SK-N-MC (cell line): ENCODE data around the gene SLC17A5.

Source experiments
- EZH2 ChIP-seq: fragments of 200-600 bp; sonication (generic); IDR thresholded peaks from one replicate; pipeline ENCODE4 v1.6.1; 2017; ENCODE audit warnings: antibody characterized with exemption
- FOXP2 ChIP-seq: optimal IDR thresholded peaks from 2 replicates; pipeline ENCODE3; 2011; ENCODE audit warnings: mild to moderate bottlenecking, moderate library complexity; ENCODE audit not compliant: insufficient read depth; ENCODE audit errors: extremely low read length, control extremely low read depth
- POLR2AphosphoS5 ChIP-seq: IDR thresholded peaks from 2 replicates; pipeline ENCODE4 v1.6.1; 2012; ENCODE audit warnings: mild to moderate bottlenecking, low read depth, low read length, borderline replicate concordance

- TF ChIP-seq POLR2AphosphoS5 (no peak), EZH2 (no peak), FOXP2 (no peak)
These were observed 12.6 kb upstream of the SLC17A5 start for GRCh38 chr6:73666393-73666792.
